CD4-positive, alpha-beta T cell treated with Interleukin-6 at 100 ng/mL for 8 hours (primary cell): ENCODE results near the gene COL5A1.
"Not testable (repeated sequence)": the region's sequence is repeated elsewhere in the genome, so short reads cannot be mapped to it uniquely, and the experiment has no call there.

Experiments used
- DNase-seq: peaks from one replicate; pipeline ENCODE4 v3.0.0-alpha.2; 2020; ENCODE audit warnings: mixed read lengths, low spot score

COL5A1 gene

GRCh38 chr9:134638502-134639090, 3.0 kb upstream of the COL5A1 start:
- DNase-seq, result no peak

- no peak for DNase-seq
Measured at GRCh38 chr9:134639994-134640393, 1.6 kb upstream of the COL5A1 start.

- DNase-seq, result no peak
Measured at GRCh38 chr9:134640506-134641172, 964 bp upstream of the COL5A1 start.

GRCh38 chr9:134641990-134642384, 384 bp downstream of the COL5A1 start:
- DNase-seq, result no peak

GRCh38 chr9:134642385-134643181, 980 bp downstream of the COL5A1 start:
- no peak for DNase-seq

GRCh38 chr9:134643222-134643671, 1.6 kb downstream of the COL5A1 start:
- no peak for DNase-seq

GRCh38 chr9:134644401-134644724, 2.8 kb downstream of the COL5A1 start:
- not testable (repeated sequence) for DNase-seq

- DNase-seq, result no peak
Measured at GRCh38 chr9:134644725-134645606, 3.4 kb downstream of the COL5A1 start.

- DNase-seq, result no peak
Measured at GRCh38 chr9:134645607-134646365, 4.2 kb downstream of the COL5A1 start.

GRCh38 chr9:134647359-134648080, 5.9 kb downstream of the COL5A1 start:
- no peak for DNase-seq

- peak; percentile 28 for DNase-seq
Measured at GRCh38 chr9:134648701-134649530, 7.3 kb downstream of the COL5A1 start.

GRCh38 chr9:134650431-134651190, 9.0 kb downstream of the COL5A1 start:
- no peak for DNase-seq

GRCh38 chr9:134651226-134651905, 9.8 kb downstream of the COL5A1 start:
- DNase-seq, result no peak

- DNase-seq, result no peak
Measured at GRCh38 chr9:134652291-134653225, 11.0 kb downstream of the COL5A1 start.

- no peak for DNase-seq
Measured at GRCh38 chr9:134653259-134654009, 11.8 kb downstream of the COL5A1 start.

GRCh38 chr9:134655101-134655500, 13.5 kb downstream of the COL5A1 start:
- DNase-seq, result no peak
